Peyer's patch (tissue), 4 donors: ENCODE data around the gene POFUT1. TPM values are rescaled to one million over a fixed set of nuclear protein-coding genes. Genes with fewer than 3 reads are reported as not detected.

Experiments used
- DNase-seq, 3 donors: peaks; one replicate each; pipeline ENCODE4 v3.0.0-alpha.2; 2017 to 2019
- H3K27ac ChIP-seq, 4 donors: fragments of 200-600 bp; sonication (generic); one replicate each; pipeline ENCODE4 v1.5.1; 2016 to 2019
- H3K27me3 ChIP-seq, 2 donors: fragments of 200-600 bp; sonication (generic); one replicate each; pipeline ENCODE4 v1.5.1; 2019
- H3K36me3 ChIP-seq, 3 donors: fragments of 200-600 bp; sonication (generic); one replicate each; pipeline ENCODE4 v1.5.1; 2016 to 2019
- H3K4me1 ChIP-seq, 4 donors: fragments of 200-600 bp; sonication (generic); one replicate each; pipeline ENCODE4 v1.5.1; 2016 to 2019
- H3K4me3 ChIP-seq, 4 donors: fragments of 200-600 bp; sonication (generic); 1 replicate in 3 of 4; 2 replicates in 1 of 4; pipeline ENCODE4 v1.5.1; 2016 to 2019; ENCODE audit warnings: mild to moderate bottlenecking in 1 of 4
- H3K9me3 ChIP-seq, 4 donors: fragments of 200-600 bp; sonication (generic); one replicate each; pipeline ENCODE4 v1.5.1; 2016 to 2019; ENCODE audit warnings: mild to moderate bottlenecking in 1 of 4
- POLR2A ChIP-seq, 2 donors: fragments of 450-650 bp; IDR thresholded peaks; one replicate each; pipeline ENCODE4 v1.5.1; 2017; ENCODE audit warnings: antibody characterized with exemption in 2 of 2, mild to moderate bottlenecking in 2 of 2, moderate library complexity in 2 of 2
- total RNA-seq, 4 donors: library from RNA; depleted of rRNA; stranded (reverse); fragments of >200 nt; gene quantifications; one replicate each; pipeline ENCODE4 v1.1.0, GENCODE V29; 2016
- TF ChIP-seq, protein P1 (sequence below), 6 experiments: fragments of 450-650 bp in 4 of 6; fragments of 200-600 bp in 2 of 6; sonication (generic) in 1 of 6; IDR thresholded peaks; one replicate each; pipeline ENCODE4 v1.5.1; 2017 to 2019; ENCODE audit warnings: antibody characterized with exemption in 6 of 6, mild to moderate bottlenecking in 3 of 6, moderate library complexity in 1 of 6

Gene POFUT1
- total RNA-seq, 4 donors from 2014 or later: 42.9 to 118 (median 55.7) TPM

DNA sequence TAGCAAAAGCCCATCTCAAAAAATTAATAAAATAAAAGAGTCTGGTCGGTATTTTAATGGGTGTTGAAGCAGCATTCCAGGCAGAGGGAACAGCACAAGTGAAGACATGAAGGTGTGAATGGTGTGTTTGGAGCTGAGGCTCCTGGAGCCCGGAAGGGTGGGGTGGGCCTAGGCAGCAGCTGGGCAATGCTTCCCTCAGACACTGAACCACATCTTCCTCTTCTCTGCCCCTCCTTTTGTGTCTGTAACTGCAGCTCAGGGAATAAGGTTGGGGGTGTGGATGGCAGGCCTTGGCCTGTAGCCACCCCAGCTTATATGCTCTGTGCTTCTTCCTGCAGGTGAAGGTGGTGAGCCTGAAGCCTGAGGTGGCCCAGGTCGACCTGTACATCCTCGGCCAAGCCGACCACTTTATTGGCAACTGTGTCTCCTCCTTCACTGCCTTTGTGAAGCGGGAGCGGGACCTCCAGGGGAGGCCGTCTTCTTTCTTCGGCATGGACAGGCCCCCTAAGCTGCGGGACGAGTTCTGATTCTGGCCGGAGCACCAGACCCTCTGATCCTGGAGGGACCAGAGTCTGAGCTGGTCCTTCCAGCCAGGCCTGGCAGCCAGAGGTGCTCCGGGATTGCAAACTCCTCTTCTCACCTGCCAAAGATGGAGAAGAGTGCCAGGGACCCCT is 26.6 kb downstream of the POFUT1 start:
- Histone ChIP-seq H3K36me3 (peaks cover 0 to 50% (median 0%) of the 10 kb centered on the region in 3 donors), H3K27ac (peak overlapping the region in 1 of 4 donors; percentile 4), H3K9me3 (no peaks in the 10 kb centered on the region), H3K4me1 (peaks cover 0 to 33% (median 4%) of the 10 kb centered on the region in 4 donors), H3K27me3 (no peaks in the 10 kb centered on the region), H3K4me3 (no peak overlapping the region)
- DNase-seq: no peak
- no peak for TF ChIP-seq POLR2A (IDR thresholded peaks at IDR 0.05)
- TF ChIP-seq, protein P1, sequence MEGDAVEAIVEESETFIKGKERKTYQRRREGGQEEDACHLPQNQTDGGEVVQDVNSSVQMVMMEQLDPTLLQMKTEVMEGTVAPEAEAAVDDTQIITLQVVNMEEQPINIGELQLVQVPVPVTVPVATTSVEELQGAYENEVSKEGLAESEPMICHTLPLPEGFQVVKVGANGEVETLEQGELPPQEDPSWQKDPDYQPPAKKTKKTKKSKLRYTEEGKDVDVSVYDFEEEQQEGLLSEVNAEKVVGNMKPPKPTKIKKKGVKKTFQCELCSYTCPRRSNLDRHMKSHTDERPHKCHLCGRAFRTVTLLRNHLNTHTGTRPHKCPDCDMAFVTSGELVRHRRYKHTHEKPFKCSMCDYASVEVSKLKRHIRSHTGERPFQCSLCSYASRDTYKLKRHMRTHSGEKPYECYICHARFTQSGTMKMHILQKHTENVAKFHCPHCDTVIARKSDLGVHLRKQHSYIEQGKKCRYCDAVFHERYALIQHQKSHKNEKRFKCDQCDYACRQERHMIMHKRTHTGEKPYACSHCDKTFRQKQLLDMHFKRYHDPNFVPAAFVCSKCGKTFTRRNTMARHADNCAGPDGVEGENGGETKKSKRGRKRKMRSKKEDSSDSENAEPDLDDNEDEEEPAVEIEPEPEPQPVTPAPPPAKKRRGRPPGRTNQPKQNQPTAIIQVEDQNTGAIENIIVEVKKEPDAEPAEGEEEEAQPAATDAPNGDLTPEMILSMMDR (IDR thresholded peaks at IDR 0.05): no peak

DNA sequence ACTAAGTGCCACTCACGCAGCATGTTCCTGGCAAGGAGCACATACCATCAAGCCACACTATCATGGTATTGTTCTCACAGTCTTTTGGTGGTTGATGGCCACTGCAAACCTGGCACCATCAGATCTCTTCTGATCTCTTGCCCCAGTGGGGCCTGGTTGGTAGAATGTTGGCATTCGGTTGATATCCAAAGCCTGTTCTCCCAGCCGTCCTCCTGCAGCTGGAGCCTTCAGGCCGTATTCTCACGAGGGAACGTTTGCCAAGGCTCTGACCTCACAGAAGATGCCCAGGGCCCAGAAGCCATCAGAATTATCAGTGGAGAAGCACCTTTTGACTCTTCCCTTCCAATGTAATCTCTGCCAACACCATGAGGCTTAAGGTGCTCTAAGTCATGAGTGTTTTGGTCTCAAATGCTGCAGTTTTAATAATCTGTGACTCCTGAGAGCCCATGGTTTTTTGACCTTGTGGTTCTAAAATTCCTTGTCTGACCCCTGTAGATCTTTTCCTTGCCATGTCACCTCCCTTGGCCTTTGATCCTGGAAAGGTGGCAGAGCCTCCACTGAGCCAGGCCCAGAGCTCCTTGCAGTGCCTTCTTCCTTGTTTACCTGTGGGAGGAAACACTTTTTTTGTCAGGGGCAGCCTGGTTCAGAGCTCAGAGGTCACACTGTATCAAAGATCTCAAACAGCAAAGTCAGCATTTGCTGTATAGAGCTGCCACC is 27.8 kb downstream of the POFUT1 start:
- no peaks in the 10 kb centered on the region for H3K27me3 ChIP-seq
- H3K4me1 ChIP-seq: peaks cover 0 to 30% (median 4%) of the 10 kb centered on the region in 4 donors
- H3K27ac ChIP-seq: peak overlapping the region in 3 of 4 donors; percentile 1 to 88 (median 67)
- H3K9me3 ChIP-seq: no peaks in the 10 kb centered on the region
- no peak overlapping the region for H3K4me3 ChIP-seq
- peak in 1 of 2 donors; percentile 27 for TF ChIP-seq POLR2A (IDR thresholded peaks at IDR 0.05)
- TF ChIP-seq, protein P1 (IDR thresholded peaks at IDR 0.05): no peak
- peak in 2 of 3 donors; percentile 71 to 80 for DNase-seq
- H3K36me3 ChIP-seq: peaks cover 0 to 49% (median 0%) of the 10 kb centered on the region in 3 donors

DNA sequence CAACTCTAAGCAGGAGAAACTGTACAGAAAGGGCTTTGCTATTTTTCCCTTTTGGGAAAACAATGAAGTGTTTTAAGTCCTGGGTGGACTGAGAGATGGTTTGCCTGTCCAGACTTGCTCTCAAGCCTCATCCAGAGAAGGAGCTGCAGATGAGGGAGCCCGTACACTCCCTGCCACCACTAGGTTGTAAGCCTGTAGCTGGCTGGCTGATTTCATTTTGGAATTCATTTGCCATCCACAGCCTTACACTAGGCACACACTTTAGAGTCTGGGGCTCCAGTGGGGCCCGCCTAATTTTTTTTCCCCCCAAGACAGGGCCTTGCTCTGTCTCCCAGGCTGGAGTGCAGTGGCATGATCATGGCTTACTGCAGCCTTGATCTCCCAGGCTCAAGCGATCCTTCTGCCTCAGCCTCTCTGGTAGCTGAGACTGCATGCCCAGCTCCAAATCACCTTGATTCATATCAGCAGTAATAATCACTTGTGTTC is 28.4 kb downstream of the POFUT1 start:
- Histone ChIP-seq H3K27me3 (no peaks in the 10 kb centered on the region), H3K36me3 (peaks cover 0 to 43% (median 0%) of the 10 kb centered on the region in 3 donors), H3K27ac (peak overlapping the region in 3 of 4 donors; percentile 1 to 88 (median 67)), H3K4me3 (no peak overlapping the region), H3K9me3 (no peaks in the 10 kb centered on the region), H3K4me1 (peaks cover 0 to 30% (median 4%) of the 10 kb centered on the region in 4 donors)
- no peak for TF ChIP-seq POLR2A (IDR thresholded peaks at IDR 0.05)
- TF ChIP-seq, protein P1 (IDR thresholded peaks at IDR 0.05): peak in 1 of 6 experiments; percentile 10
- DNase-seq: no peak

DNA sequence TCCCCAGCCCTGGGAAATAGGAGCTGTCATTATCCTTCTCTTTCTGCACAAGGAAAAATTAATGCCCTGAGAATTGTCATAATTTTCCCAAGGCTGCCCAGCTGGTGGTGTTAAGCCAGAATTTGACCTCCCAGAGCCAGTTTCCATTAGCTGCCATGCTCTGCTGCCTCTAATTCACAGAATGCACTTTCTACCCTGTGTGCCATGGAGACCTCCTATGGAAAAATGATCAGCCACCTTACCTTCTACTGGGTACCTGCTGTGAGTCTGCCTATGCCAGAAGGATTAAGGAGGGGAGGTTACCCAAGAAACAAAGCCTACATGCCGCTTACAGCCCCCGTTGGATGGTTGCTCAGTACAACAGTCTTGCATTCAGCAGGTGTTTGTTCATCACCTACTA is 29.1 kb downstream of the POFUT1 start:
- Histone ChIP-seq H3K27ac (peak overlapping the region in 3 of 4 donors; percentile 1 to 88 (median 67)), H3K27me3 (no peaks in the 10 kb centered on the region), H3K4me3 (no peak overlapping the region), H3K4me1 (peaks cover 0 to 30% (median 4%) of the 10 kb centered on the region in 4 donors), H3K36me3 (peaks cover 0 to 35% (median 0%) of the 10 kb centered on the region in 3 donors), H3K9me3 (no peaks in the 10 kb centered on the region)
- no peak for DNase-seq
- no peak for TF ChIP-seq POLR2A (IDR thresholded peaks at IDR 0.05)
- TF ChIP-seq, protein P1 (IDR thresholded peaks at IDR 0.05): no peak

DNA sequence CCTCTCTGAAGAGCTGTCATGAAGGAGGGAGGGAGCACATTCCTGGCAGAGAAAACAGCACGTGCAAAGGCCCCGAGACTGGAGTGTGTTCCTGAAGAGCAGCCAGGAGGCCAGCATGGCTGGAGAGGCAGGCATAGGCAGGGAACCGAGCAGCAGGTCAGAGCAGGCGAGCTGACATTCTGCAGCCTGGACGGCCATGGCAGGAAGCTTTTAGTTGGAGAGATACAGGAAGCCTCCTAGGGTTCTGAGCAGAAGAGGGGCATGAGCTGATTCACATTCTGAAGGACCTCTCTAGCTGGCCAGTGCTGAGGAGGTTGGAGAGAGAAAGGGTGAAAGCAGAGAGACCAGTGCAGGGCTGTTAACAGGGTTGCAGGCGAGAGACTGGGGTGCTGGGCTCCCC is 29.7 kb downstream of the POFUT1 start:
- H3K4me3 ChIP-seq: no peak overlapping the region
- H3K36me3 ChIP-seq: peaks cover 0 to 32% (median 0%) of the 10 kb centered on the region in 3 donors
- no peak for TF ChIP-seq POLR2A (IDR thresholded peaks at IDR 0.05)
- TF ChIP-seq, protein P1 (IDR thresholded peaks at IDR 0.05): no peak
- H3K27me3 ChIP-seq: no peaks in the 10 kb centered on the region
- DNase-seq: no peak
- peak overlapping the region in 1 of 4 donors; percentile 88 for H3K27ac ChIP-seq
- peaks cover 0 to 29% (median 4%) of the 10 kb centered on the region in 4 donors for H3K4me1 ChIP-seq
- H3K9me3 ChIP-seq: no peaks in the 10 kb centered on the region
